Esophagus squamous epithelium (tissue), 4 donors: Measurements from ENCODE around the gene IGFBP6.

Source experiments
- CTCF ChIP-seq, 6 experiments: fragments of 450-650 bp in 4 of 6; fragments of 200-600 bp in 2 of 6; sonication (generic) in 2 of 6; IDR thresholded peaks; one replicate each; pipeline ENCODE4 v1.5.1; 2016 to 2019; ENCODE audit warnings: antibody characterized with exemption in 6 of 6, mild to moderate bottlenecking in 4 of 6, moderate library complexity in 4 of 6
- POLR2A ChIP-seq, 4 donors: fragments of 450-650 bp; IDR thresholded peaks; one replicate each; pipeline ENCODE4 v1.6.1; 2017; ENCODE audit warnings: antibody characterized with exemption in 4 of 4, mild to moderate bottlenecking in 4 of 4, moderate library complexity in 3 of 4

GRCh38 chr12:53086361-53086760, 11.1 kb upstream of the IGFBP6 start:
- TF ChIP-seq CTCF (IDR thresholded peaks at IDR 0.05) (no peak), POLR2A (IDR thresholded peaks at IDR 0.05) (no peak)
